ENCODE data around the gene COL11A2.

The COL11A2 gene

DNA sequence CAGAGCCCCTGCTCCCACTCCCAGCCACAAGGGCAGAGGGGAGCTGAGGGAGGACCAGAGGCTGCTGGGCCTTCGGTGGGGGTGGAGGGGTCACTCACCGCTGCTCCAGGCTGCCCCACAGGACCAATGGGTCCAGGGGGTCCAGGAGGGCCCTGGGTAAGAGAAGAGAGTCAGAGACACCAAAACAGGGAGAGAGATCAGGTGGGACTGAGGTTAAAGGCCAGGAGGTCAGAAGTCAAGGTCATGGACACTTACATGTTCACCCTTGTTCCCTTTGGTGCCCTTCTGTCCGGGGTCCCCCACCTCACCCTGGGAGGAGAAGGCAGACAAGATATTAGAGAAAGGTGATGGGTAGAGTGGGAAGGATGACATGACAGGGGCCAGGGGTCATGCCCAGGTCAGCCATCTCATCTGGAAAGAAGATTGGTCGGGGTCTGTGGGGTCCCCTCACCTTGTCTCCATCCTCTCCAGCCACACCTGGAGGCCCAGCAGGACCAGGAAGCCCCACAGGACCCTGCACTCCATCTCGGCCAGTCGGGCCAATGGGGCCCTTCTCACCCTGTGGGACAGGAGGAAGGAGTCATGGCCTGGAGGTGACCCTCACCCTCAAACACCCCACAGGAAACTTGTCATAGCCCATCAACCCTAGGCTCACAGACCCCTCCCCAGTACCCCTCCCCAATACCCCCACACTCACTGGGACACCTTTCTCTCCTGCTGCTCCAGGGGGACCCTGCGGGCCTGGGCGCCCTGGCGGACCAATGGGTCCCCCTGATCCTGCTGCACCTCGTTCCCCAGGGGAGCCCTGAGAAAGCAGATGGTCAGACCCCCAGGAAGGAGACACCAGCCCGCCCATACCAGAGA lies 21.0 kb downstream of the COL11A2 start:
- DNase-seq, result no peak

DNA sequence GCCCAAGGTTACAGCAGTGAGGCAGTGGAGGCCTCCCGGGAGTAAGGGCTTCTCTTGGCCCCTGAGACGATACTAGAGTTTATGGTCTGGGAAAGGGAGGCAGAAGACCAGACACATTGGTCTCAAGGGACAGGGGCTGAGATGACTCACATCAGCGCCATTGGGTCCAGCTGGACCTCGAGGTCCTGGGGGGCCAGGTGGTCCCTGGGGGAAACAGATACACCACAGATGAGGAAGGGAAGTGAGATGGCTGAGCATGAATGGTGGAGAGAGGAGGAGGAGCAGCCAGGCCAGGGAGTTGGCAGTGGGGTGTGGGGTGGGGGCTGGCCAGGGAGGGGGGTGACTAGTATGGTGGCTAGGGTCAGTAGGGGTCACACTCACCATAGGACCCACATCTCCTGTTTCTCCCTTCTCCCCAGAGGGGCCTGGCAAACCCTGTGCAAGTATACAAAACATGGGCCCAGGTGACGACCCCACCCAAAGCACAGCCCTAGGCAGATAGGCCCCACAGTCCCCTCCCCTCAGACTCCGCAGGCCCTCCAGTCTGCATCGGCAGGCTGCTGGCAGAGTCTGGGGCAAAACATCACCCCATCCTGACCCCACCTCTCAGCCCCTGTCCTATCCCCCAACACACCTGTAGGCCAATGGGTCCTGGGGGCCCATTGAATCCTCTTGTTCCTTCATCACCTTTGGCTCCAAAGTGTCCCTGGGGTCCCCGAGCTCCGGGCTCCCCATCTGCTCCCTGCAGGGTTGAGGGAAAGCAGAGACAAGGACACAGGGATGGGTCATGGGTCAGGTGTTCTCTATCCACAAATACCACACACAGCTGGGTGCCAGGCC lies 21.9 kb downstream of the COL11A2 start:
- DNase-seq, result no peak

DNA sequence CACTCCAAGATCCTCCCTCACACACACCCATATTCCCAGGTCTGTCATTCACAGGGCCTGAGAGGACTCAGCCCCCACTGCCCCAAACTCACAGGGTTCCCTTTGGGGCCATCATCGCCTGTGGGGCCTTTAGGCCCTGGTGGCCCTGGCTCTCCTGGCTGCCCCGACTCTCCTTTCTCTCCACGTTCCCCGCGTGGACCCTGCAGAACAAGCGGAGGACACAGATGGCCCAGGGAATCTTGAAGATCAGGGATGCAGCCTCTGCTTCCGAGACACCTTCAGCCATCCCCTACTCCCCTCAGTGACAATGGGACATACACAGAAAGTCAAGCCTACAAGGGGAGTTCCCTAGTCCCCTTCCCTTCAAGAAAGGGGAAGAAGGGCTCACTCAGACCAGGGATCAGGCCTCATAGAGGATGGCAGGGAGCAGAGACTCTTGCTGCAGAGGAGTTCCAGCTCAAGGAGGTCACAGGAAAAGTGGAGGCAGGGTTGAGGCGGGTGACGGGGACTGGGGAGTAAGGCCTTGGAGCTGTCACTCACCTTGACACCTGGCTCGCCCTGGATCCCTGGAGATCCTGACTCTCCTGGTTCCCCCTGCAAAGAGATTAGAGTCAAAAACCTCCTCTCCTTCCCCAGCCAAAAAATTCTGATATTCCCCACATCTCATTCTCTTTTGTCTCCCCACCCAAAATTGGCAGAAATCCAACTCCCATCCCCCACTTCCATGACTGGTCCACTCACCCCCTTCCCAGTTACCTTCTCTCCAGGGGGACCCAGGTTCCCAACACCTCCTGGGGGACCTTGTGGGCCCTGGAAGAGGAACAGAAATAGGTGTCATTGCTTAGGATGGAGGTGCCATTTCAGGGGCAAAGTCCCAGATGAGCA lies 22.7 kb downstream of the COL11A2 start:
- no peak for DNase-seq

DNA sequence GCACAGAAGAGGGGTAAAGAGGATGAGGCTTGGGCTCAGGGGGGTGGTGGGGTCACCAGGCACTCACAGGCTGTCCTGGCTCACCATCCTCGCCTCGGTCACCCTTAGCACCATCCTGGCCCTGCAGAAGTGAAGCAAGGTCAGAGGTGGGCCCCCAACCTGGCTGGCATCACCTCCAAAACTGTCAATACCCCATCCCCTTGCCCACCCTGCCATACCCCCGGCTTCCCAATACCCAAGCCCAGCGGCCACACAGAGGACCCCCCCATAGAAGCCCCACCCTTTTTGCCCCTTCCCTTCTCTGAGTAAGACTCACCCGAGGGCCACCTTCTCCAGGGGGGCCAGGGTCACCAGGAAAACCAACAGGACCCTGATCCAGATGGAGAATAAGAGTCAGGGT lies 23.6 kb downstream of the COL11A2 start:
- DNase-seq, result no peak

DNA sequence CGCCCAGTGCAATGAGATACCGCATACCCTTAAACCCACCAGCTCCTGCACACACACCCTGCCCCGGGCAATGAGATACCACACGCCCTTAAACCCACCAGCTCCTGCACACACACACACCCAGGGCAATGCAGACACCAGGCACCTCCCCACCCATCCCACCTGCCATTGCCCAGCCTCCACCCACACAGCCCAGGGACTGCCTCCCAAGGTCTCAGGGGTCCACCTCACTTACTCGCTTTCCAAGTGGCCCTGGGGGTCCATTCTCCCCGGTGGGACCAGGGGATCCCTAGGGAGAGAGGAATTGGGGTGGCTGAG lies 24.0 kb downstream of the COL11A2 start:
- no peak for DNase-seq

DNA sequence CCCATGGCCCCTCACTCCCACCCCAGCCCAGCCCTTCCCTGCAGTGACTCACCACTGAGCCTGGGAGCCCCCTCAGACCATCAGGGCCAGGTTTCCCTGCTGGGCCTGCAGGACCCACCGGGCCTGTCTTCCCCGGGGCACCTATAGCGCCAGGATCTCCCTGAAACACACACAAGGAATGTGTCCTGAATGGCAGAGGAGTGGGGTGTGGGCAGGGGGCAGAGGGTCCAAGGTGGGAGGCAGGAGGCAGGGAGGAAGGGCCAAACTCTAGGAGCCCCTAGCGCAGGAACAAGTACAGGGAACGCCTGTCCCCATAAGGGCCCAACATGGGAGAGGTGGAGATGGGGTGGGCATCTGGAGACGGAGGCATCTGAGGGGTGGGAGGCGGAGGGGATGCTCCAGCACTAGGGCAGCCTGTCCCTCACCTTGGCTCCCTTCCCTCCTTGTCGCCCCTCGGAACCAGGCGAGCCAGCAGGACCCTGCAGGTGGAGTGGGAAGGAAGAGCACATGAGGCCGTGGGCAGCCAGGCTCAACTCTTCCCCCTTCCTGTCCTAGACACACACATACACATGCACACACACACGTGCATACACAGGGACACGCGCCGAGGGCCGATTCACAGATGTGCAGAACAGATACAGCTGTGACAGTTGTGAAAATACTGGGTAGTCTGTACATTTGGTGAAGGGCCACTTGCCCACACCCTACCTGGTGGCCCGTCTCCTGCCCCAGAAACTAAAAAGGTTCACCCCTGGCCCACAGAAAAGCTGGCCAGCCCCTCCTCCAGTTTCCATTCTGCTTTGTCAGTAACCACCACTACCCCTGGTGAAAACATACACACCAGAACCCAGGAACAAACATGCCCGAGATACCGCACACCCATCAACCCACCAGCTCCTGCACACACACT lies 24.6 kb downstream of the COL11A2 start:
- no peak for DNase-seq

DNA sequence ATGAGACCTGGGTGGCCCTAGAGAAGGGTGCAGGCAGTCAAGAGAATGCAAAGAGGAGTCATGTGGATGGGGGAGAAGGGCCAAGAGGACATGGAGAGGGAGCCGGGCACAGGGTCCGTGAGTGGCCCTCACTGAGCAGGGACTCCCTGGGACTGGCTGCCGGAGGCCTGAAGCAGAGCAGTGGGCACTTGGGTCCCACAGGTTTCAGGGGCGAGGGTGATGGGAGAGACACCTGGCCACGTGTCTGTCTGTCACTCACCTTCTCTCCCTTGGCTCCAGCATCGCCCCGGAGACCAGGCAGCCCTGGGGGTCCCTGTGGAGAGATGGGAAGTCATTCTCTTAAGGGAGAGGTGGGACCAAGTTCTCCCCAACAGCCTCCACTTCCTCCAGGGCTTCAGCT lies 25.5 kb downstream of the COL11A2 start:
- no peak for DNase-seq

DNA sequence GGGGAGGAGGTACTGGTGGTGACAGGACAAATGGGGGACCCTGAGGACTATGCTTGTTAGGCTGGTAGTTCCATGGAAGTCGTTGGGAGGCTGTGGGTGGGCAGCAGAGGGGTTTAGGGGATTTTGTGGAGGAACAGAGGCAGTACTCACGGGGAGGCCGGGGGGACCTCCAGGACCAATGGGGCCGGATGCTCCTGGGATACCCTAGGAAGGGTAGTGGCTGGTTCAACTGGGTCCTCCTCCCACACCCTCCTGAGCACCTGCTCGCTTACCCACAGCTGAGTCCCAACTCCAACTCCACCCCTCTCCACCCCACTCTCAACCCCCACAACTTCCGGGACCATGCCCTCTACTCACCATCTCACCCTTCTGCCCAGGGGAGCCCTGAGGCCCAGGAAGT lies 25.9 kb downstream of the COL11A2 start:
- DNase-seq, result no peak

DNA sequence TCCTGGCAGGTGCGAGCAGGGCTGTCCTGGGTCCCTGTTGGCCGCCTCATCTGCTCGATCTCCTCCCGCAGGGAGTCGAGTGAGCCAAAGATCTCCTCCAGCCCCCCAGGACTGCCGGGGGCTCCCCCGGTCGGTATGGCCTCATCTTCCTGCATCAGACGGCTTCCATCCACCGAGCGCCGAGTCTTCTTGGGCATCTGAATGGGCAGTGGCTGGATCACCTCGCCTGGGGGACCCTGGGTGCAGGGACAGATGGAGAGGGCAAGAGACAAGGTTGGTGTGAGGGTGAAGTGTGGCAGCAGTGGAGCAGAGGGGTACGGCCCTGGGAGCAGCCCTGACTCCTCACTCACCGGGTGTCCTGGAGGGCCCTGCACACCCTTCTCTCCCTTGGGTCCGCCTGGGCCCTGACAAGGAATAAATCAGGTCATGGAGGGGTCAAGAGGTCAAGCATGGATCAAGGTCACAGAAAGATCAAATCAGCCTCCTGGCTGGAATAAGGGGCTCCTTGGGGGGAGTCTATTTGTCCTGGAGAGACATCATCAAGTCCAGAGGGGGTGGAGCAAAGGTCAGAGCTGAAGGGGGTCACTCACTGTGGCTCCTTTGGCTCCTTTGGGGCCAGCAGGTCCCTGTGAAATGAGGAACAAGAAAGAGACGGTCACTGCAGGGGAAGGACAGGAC lies 26.5 kb downstream of the COL11A2 start:
- no peak for DNase-seq

DNA sequence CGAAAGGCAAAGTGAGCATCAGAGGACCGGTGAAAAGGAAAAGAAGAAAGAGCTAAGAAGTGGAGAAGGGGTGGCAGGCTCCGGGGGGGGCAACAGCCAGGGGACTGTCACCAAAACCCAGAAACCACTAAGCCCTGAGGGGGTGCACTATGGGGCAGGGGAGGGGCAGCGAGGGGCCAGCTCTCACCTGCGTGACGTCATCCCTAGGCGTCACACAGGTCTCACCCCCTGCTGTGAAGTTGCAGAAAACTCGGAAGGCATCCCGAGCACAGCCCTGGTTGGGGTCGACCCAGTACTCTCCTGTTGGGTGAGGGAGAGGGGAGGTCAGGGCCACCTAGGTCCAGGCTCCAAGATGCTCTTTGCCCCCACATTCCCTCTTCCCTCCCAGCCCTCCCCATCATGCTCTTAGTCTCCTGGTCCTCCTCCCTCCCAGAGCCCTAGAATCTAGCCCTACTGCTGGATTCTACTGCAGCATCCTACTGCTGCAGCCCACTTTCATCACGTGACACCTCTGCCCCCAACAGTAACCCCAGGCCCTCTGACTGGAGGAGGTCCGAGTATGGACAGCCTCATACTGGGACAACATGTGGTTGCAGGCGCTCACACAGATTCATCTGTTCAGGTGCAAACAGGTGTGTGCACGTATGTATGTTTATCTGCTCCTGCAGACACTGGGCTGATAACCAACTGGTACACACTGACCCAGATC lies 27.4 kb downstream of the COL11A2 start:
- no peak for DNase-seq

DNA sequence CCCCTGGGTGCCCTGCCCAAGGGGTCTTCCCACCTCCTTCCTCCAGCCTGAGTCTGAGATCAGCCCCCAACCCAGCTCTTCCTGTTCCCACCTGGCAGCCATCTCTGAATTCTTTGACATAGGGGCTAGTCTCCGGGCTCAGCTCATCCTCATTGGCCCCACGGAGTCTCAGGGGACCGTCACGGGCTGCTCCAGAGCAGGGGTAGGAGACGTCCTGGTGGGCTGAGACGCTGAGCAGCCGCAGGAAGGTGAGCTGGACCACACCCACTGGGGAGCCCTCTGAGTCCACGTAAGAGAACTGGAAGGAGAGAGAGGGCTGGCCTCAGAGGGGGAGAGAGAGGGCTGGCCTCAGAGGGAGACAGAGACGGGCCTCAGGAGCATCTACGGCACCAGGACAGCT lies 28.1 kb downstream of the COL11A2 start:
- DNase-seq, result no peak

DNA sequence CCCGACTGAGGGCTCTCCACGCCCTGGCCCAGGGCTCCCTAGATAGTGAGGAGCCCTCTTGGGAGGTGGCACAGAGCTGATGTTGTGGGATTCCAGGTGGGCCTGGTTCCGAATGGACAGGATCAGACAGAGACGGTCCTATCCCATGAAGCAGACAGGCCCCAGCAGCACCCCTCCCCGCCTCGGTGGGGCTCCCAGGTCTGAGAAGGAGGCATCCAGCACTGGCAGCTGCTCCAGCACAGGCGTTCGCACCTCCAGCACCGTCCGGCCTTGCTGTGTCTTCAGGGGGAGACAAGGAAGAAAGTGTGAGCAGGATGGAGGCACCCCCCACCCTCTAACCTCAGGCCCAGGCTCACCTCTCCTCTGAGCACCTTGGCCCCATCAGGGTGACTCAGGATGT lies 28.7 kb downstream of the COL11A2 start:
- no peak for DNase-seq

DNA sequence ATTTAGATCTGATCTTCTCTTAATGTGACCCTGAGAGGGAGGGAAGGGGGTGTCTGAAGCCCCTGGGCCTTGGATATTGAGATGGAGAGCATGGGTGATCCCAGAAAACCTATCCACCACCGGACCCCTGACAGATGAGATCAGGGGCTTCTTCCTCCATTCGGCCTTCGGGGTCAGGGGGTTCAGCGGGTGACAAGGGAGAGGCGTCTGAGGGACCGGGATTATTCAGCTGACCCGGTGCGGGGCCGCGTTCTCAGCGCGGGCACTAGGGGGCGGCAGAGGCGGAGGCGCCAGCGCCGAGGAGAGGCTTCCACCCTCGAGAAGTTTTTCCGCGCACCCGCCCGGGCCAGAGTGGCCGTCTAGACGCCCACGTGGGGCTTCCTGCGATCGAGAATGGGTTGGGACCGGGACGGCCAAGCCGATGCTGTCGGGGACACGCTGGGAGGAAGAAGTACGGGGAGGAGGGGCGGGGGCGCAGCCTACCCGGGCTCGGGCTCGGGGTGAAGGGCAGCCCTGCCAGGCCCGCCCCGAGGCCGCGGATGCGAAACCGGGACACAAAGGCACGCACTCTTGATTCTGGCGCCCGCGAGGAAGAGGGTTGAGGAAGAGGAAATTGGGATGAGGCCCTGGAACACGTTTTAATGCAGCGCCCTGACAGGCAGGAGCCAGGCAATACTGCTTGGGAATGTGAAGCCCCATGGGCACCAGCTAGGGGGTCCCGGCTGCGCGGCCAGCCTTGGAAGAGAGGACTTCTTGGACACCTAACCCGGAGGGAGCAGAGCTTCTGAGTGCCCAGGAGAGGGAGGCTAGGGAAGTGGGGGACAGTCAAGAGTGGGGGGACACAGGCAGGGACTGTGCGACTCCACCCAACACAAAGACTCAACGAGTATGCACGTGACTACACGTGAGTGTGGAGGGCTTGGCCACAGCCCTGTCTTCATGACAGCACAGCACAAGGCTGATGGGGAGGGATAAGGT lies 30.6 kb downstream of the COL11A2 start:
- DNase-seq, result peak; percentile 88

DNA sequence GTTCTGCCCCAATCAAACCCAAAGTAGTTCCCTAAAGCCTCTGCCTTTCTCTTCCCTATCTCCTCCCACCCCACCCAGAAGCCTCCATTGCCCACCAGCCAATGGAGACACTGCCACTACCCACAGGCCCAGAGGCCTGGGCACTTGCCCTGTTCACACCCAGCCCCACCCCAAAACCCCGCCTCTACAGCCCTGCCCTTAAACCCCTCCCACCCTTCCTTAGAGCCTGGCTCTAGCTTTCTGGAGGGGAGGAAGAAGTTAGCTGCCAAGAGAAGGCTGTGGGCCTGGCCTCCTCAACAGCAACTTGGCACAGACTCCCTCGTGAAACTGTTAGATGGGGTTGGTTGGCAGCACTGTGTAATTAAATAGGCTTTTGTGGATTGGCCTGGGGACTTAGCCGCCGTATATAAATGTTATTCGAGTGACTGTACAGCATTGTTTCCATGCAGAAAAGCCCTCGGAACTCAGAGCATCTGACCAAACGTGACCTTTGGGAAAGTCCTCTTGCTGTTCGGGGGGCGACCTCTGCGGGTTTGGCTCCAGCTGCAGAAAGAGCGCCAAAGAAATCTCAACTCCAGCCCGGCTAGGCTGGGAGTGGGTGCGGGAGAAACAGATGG lies 31.4 kb downstream of the COL11A2 start:
- peak; percentile 27 for DNase-seq

DNA sequence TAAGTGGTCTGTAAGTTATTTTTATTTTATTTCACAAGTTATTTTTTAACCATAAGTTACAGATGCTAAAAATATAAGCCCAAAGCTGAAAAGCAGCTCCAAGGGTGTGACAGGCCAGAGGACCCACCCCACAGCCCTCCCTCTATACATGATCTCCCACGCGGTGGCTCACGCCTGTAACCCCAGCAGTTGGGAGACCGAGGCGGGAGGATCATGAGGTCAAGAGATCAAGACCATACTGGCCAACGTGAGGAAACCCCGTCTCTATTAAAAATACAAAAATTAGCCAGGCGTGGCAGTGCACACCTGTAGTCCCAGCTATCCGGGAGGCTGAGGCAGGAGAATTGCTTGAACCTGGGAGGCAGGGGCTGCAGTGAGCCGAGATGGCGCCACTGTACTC lies 32.2 kb downstream of the COL11A2 start:
- no peak for DNase-seq

DNA sequence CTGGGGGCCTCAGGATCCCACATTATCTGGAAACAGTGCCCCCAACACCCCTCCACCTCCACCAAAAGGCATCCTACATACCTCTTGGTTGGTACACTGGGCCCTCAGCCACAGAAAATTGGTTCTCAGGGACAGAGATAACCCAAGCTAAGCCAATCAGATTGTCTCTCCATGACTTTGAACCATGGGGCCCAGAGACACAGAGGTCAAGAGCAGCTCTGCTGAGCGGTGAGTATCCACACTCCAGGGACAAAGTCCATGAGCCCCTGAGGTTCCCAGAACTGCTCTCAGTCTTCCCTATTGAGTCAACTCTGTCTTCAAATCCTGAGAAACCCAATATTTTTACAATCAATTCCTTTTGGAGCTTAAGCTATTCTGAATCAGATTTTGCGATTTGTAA lies 35.3 kb downstream of the COL11A2 start:
- no peak for DNase-seq

DNA sequence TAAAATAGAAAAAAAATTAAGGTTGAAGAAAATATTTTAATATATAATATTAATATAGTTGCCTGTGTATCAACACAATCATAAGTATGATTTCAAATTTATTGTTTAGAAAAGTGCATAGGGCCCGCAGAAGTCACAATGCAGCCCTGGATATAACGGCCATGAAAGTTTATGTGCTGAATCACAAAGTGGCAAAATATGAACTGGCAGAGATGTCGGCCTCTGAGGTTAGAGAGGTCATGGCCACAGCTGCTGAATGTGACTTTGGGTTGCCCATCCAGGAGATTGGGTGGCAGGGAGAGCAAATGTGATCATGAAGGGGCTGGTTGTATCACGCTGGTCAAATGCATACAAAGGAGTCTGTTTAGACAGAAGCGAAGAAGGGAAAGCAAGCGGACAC lies 35.7 kb downstream of the COL11A2 start:
- no peak for DNase-seq

DNA sequence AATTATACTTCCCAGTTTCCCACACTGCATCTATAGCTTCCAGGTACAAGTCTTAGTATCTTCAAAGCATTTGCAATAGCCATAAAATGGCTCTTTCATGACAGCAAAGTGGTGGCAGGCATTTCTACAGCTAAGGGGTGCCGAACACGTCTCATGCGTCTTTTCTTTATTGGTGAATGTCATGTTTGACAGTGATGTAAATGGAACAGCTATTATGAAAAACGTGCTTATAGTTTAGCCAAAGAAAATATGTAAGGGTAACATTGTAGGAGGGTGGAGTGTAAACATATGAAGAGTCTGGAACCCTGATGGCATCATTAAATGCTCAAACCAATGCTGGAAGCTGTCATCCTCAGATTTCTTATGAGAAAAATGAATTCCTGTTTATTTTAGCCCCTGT lies 37.9 kb downstream of the COL11A2 start:
- no peak for DNase-seq

DNA sequence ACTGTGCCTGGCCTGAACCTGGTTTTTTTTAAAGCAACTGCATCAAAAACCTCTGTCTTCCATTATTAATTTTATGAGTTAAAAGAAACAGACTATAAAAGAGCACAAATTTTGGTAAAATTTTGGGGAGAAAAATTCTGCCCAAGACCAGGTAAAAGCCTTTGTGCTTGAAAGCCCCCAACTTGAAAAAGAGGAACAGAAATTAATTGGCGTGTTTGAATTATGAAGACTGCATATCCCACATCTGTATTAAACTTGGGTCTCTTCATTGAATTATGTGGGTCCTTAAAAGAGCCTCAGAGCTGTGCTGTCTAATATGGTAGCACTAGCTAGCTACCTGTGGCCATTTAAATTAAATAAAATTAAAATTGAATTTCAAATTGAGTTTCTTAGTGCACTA lies 41.2 kb downstream of the COL11A2 start:
- no peak for DNase-seq

Measured in activated CD4-positive, alpha-beta T cell treated with anti-CD3 and anti-CD28 coated beads, Interleukin-10, Interleukin-2, amounts not matched to agents 100 ng/mL and 50 ng/mL, durations not matched to agents 16 hours and 8 hours (primary cell).